ENCODE results near the gene FRY. TPM values are rescaled to one million over a fixed set of nuclear protein-coding genes. Genes with fewer than 3 reads are reported as not detected.

The FRY gene
- total and polyA plus RNA-seq, 2 donors from 2014 or later, result 21.8 to 69.5 TPM

DNA sequence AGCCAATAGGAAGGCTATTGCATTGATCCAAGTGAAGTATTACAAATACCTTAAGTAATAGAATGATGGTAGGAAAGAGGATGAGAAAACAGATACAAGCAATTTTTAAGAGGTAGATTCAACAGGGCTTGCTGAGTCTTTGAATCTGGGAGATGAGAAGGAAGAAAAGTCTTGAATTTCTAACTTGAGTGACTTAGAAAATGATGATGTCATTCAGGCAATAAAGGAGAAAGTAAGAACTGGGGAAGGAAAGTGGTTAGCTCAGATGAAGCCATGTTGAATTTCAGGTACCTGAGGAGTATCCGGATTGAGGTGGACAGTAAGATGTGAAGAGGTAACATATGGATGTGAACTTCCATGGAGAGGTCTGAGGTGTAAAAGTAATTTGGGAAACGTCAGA is 15.5 kb upstream of the FRY start:
- Histone ChIP-seq H3K27me3 (ENCODE audit: control insufficient read depth, insufficient read depth, low read length) (no peaks in the 10 kb centered on the region), H3K27ac (ENCODE audit: low read depth in 2 of 2, low read length in 2 of 2) (no peak overlapping the region), H3K9ac (ENCODE audit: low read length in 3 of 3) (no peak overlapping the region), H3K4me3 (ENCODE audit: low read length in 3 of 3) (no peak overlapping the region), H3K4me1 (ENCODE audit: control insufficient read depth in 2 of 3, insufficient read depth in 2 of 3, low read depth in 1 of 3, low read length in 3 of 3) (no peaks in the 10 kb centered on the region), H3K36me3 (ENCODE audit: control insufficient read depth in 2 of 3, insufficient read depth in 3 of 3, low read length in 3 of 3) (no peaks in the 10 kb centered on the region), H3K9me3 (ENCODE audit: control insufficient read depth in 2 of 3, insufficient read depth in 1 of 3, low read length in 3 of 3) (no peaks in the 10 kb centered on the region)
- intact Hi-C loops (cut with DNase I), result no loop called here
- no peak for FAIRE-seq
- no peak for DNase-seq
- TF ChIP-seq, protein P1, sequence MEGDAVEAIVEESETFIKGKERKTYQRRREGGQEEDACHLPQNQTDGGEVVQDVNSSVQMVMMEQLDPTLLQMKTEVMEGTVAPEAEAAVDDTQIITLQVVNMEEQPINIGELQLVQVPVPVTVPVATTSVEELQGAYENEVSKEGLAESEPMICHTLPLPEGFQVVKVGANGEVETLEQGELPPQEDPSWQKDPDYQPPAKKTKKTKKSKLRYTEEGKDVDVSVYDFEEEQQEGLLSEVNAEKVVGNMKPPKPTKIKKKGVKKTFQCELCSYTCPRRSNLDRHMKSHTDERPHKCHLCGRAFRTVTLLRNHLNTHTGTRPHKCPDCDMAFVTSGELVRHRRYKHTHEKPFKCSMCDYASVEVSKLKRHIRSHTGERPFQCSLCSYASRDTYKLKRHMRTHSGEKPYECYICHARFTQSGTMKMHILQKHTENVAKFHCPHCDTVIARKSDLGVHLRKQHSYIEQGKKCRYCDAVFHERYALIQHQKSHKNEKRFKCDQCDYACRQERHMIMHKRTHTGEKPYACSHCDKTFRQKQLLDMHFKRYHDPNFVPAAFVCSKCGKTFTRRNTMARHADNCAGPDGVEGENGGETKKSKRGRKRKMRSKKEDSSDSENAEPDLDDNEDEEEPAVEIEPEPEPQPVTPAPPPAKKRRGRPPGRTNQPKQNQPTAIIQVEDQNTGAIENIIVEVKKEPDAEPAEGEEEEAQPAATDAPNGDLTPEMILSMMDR (IDR thresholded peaks at IDR 0.05; ENCODE audit: borderline replicate concordance, extremely low read depth, insufficient read depth), result no peak

DNA sequence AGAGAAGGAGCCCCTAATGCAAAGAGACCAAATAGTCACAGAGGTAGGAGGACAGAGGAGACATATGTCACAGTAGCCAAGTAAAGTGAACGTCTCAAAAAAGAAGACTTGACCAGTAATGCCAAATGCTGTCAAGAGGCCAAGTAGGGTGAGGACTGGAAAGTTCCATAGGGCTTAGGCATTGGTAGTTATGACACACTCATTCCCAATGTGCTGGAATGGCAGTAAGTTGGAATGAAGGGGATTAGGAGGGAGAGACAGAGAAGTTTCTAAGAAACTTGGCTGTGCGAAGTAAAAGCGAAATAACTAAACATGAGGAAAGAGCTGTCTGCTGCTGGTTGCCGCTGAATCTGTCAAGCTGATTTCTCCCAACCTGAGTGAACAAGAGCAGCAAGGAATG is 14.9 kb upstream of the FRY start:
- Histone ChIP-seq H3K9ac (ENCODE audit: low read length in 3 of 3) (no peak overlapping the region), H3K27me3 (ENCODE audit: control insufficient read depth, insufficient read depth, low read length) (no peaks in the 10 kb centered on the region), H3K4me1 (ENCODE audit: control insufficient read depth in 2 of 3, insufficient read depth in 2 of 3, low read depth in 1 of 3, low read length in 3 of 3) (no peaks in the 10 kb centered on the region), H3K36me3 (ENCODE audit: control insufficient read depth in 2 of 3, insufficient read depth in 3 of 3, low read length in 3 of 3) (no peaks in the 10 kb centered on the region), H3K9me3 (ENCODE audit: control insufficient read depth in 2 of 3, insufficient read depth in 1 of 3, low read length in 3 of 3) (no peaks in the 10 kb centered on the region), H3K4me3 (ENCODE audit: low read length in 3 of 3) (no peak overlapping the region), H3K27ac (ENCODE audit: low read depth in 2 of 2, low read length in 2 of 2) (no peak overlapping the region)
- TF ChIP-seq, protein P1 (IDR thresholded peaks at IDR 0.05; ENCODE audit: borderline replicate concordance, extremely low read depth, insufficient read depth), result no peak
- FAIRE-seq (no peak), DNase-seq (no peak)
- intact Hi-C loops (cut with DNase I), result no loop called here

GRCh38 chr13:32017474-32017873 is 14.1 kb upstream of the FRY start:
- FAIRE-seq (no peak), DNase-seq (no peak)
- H3K27me3 ChIP-seq (ENCODE audit: control insufficient read depth, insufficient read depth, low read length), result no peaks in the 10 kb centered on the region
- TF ChIP-seq, protein P1 (IDR thresholded peaks at IDR 0.05; ENCODE audit: borderline replicate concordance, extremely low read depth, insufficient read depth), result no peak
- H3K27ac ChIP-seq (ENCODE audit: low read depth in 2 of 2, low read length in 2 of 2), result no peak overlapping the region
- intact Hi-C loops (cut with DNase I), result no loop called here
- no peaks in the 10 kb centered on the region for H3K36me3 ChIP-seq (ENCODE audit: control insufficient read depth in 2 of 3, insufficient read depth in 3 of 3, low read length in 3 of 3)
- H3K4me1 ChIP-seq (ENCODE audit: control insufficient read depth in 2 of 3, insufficient read depth in 2 of 3, low read depth in 1 of 3, low read length in 3 of 3), result no peaks in the 10 kb centered on the region
- H3K4me3 ChIP-seq (ENCODE audit: low read length in 3 of 3), result no peak overlapping the region
- H3K9ac ChIP-seq (ENCODE audit: low read length in 3 of 3), result no peak overlapping the region
- no peaks in the 10 kb centered on the region for H3K9me3 ChIP-seq (ENCODE audit: control insufficient read depth in 2 of 3, insufficient read depth in 1 of 3, low read length in 3 of 3)

DNA sequence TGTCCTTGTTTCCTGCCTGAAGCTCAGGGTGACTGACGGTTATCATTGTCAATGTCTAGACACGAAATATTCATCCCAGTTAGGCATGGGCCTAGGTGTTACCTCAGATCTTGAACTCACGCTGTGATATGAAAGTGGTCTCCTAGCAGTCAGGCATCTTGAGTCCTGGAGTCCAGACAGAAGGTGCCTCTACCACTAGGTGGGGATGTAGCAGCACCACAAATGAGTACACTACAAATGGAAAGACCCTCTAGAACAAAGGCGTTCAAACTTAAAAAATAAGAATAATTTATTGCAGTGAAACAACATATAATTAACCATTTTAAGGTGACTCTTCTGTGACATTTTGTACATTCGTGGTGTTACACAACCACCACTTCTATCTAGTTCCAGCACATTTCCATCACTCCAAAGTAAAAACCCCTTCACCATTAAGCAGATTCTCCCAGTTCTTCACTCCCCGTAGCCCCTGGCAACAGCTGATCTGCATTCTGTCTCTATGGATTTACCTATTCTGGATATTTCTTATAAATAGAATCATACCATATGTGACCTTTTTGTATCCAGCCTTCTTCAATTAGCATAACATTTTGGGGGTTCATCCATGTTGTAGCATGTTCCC is 11.9 kb upstream of the FRY start:
- no peak for FAIRE-seq
- intact Hi-C loops (cut with DNase I), result no loop called here
- H3K27ac ChIP-seq (ENCODE audit: low read depth in 2 of 2, low read length in 2 of 2), result no peak overlapping the region
- no peak overlapping the region for H3K4me3 ChIP-seq (ENCODE audit: low read length in 3 of 3)
- TF ChIP-seq, protein P1 (IDR thresholded peaks at IDR 0.05; ENCODE audit: borderline replicate concordance, extremely low read depth, insufficient read depth), result peak; percentile 59
- no peaks in the 10 kb centered on the region for H3K4me1 ChIP-seq (ENCODE audit: control insufficient read depth in 2 of 3, insufficient read depth in 2 of 3, low read depth in 1 of 3, low read length in 3 of 3)
- H3K36me3 ChIP-seq (ENCODE audit: control insufficient read depth in 2 of 3, insufficient read depth in 3 of 3, low read length in 3 of 3), result no peaks in the 10 kb centered on the region
- no peak overlapping the region for H3K9ac ChIP-seq (ENCODE audit: low read length in 3 of 3)
- no peaks in the 10 kb centered on the region for H3K27me3 ChIP-seq (ENCODE audit: control insufficient read depth, insufficient read depth, low read length)
- H3K9me3 ChIP-seq (ENCODE audit: control insufficient read depth in 2 of 3, insufficient read depth in 1 of 3, low read length in 3 of 3), result no peaks in the 10 kb centered on the region
- DNase-seq, result peak in 4 of 5 donors; percentile 76 to 92 (median 82)

All from kidney (tissue), 14 donors.